Coronary artery (tissue), 2 donors: ENCODE measurements around the gene DNAJA4.

ENCODE experiments used
- DNase-seq: peaks from one replicate; pipeline ENCODE4 v3.0.0-alpha.2; 2017; ENCODE audit warnings: low spot score
- H3K27ac ChIP-seq, 2 donors: fragments of 200-600 bp; sonication (generic); one replicate each; pipeline ENCODE4 v1.5.1; 2016 to 2019
- H3K4me3 ChIP-seq: fragments of 200-600 bp; sonication (generic); 2 replicates; pipeline ENCODE4 v1.5.1; 2016; ENCODE audit warnings: mild to moderate bottlenecking, moderate library complexity
- TF ChIP-seq, protein P1 (sequence below): fragments of 200-600 bp; sonication (generic); IDR thresholded peaks from one replicate; pipeline ENCODE4 v1.5.1; 2019; ENCODE audit warnings: antibody characterized with exemption

The DNAJA4 gene

DNA sequence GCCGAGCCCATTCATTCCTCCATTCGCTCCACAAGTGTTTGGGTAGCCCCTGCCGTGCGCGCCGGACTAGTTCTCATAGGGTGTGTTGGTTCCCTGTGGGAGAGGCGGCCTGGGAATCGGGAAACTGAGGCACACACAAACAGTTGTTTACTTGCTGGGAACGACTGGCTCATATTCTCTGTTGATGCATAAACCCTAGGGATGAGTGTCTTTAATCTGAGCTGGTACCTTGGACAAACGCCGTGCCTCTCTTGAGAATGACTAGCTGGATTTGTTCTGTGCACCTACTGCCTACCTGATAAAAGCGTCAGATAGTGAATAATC is 737 bp downstream of the DNAJA4 start:
- TF ChIP-seq, protein P1, sequence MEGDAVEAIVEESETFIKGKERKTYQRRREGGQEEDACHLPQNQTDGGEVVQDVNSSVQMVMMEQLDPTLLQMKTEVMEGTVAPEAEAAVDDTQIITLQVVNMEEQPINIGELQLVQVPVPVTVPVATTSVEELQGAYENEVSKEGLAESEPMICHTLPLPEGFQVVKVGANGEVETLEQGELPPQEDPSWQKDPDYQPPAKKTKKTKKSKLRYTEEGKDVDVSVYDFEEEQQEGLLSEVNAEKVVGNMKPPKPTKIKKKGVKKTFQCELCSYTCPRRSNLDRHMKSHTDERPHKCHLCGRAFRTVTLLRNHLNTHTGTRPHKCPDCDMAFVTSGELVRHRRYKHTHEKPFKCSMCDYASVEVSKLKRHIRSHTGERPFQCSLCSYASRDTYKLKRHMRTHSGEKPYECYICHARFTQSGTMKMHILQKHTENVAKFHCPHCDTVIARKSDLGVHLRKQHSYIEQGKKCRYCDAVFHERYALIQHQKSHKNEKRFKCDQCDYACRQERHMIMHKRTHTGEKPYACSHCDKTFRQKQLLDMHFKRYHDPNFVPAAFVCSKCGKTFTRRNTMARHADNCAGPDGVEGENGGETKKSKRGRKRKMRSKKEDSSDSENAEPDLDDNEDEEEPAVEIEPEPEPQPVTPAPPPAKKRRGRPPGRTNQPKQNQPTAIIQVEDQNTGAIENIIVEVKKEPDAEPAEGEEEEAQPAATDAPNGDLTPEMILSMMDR: no peak
- Histone ChIP-seq H3K4me3 (peak overlapping the region; percentile 71), H3K27ac (peak overlapping the region; percentile 46 to 64)
- no peak for DNase-seq

DNA sequence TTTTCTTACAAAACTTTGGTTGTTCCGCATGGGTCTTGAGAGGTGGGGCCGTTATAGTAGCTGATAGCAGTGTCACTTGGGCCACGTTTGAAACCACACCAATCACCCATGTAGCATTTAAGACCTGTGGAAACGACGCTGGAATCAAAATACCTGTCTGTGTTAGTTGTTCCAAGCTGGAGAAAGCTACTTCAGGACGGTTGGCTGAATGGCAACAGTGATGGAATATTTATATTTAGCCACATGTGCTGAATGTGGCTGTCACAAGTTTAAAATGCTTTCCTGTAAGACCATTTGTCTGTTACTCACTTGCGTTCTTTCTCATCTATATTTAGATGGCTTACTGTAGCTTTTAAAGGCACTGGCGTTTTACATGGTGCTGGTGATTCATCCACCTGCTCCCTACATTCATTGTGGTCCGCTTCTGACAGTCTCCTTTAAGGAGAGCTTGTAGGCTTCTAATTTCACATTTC is 1.4 kb downstream of the DNAJA4 start:
- H3K27ac ChIP-seq: peak overlapping the region; percentile 46 to 64
- TF ChIP-seq, protein P1: no peak
- H3K4me3 ChIP-seq: peak overlapping the region; percentile 71
- no peak for DNase-seq

DNA sequence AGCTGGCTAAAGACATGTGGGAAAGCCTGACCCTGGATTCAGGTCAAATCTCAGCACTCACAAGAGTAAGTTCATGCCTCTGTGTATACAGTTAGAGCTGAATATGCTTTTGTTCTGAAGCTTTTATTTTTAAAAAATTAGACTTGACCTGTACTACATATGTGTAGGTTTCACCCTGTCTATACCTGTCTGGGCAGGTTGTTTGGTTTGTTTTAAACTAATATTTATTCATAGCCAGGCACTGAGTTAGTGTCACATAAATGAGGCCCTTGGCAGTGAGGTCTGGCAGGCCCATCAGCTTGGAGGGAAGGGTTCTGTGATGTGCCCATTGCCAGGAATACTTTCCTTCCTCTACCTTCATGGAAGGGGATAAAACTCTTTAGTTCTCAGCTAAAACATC is 1.9 kb downstream of the DNAJA4 start:
- no peak overlapping the region for H3K4me3 ChIP-seq
- DNase-seq: no peak
- TF ChIP-seq, protein P1: no peak
- peak overlapping the region; percentile 27 to 64 for H3K27ac ChIP-seq

DNA sequence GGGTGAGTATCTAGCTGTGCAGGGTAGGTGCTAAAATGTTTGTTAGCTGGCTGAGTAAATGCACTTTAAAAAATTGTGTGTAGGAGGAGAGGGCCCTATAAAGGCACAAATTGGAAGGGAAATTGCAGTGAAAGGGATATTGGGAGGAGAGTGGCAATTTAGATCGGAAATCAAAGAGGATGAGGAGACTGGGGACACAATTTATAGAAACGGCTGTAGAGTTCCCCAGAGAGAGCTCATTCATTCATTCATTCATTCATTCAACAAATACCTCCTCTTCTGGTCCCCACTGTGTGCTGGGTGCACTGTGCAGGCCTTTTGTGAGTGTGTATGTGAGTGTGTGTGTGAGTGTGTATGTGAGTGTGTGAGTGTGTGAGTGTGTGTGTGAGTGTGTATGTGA is 2.4 kb downstream of the DNAJA4 start:
- DNase-seq: no peak
- TF ChIP-seq, protein P1: no peak
- Histone ChIP-seq H3K4me3 (no peak overlapping the region), H3K27ac (no peak overlapping the region)

DNA sequence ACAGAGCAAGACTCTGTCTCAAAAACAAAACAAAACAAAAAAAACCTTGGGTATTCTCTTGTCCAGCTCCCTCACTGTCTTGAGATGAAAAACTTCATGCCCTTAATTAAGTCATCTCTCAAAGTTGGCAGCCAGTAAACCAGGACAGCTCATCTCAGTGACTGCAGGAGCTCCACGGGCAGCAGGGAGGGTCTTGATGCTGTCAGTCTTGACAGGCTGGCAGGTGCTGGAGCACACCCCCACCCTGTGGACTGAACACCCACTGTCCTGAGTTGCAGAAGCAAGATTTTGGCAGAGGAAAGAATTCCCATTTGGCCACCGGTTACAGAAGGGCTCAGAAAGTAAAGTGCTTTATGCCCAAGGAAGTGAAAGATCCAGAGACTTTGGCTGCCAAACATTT is 8.0 kb downstream of the DNAJA4 start:
- Histone ChIP-seq H3K4me3 (no peak overlapping the region), H3K27ac (no peak overlapping the region)
- TF ChIP-seq, protein P1: no peak
- DNase-seq: no peak

DNA sequence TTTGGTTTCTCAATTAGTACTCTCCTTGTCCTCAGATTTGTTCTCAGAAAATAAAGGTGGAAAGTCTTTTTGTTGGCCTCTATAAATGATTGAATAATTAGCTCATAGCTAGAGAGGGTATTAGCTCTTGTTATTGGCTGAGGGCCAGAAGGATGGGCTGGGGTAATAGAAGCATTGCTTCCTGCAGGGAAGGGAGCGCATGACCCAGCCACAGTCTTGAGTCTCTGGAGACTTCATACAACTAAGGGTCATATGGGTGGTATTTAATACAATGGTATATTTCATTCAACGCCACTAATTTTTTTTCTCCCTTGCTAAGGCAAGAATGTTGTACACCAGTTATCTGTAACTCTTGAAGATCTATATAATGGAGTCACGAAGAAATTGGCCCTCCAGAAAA is 8.4 kb downstream of the DNAJA4 start:
- TF ChIP-seq, protein P1: no peak
- H3K27ac ChIP-seq: no peak overlapping the region

DNA sequence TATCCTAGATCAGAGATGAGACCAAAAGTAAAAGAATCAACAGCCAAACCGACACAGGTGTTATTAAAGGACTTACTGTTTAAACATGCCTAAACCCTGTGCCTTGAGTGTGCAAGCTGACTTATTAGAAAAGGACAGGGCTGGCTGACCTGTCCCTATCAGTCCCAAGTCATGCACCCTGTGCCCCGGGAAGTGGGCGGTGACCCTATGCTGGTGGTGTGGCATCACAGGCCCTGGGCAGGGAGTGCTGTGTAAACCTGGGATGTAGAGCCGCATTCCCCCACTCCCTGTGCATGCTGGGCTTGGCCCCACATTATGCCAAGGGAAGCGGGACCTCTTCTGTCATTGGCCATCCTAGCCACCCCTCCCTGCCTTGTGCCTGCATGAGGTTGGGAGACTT is 10.6 kb downstream of the DNAJA4 start:
- no peak for DNase-seq
- TF ChIP-seq, protein P1: no peak
- Histone ChIP-seq H3K27ac (no peak overlapping the region), H3K4me3 (no peak overlapping the region)

More for the DNA sequence above, 8.4 kb downstream of the DNAJA4 start:
- no peak for DNase-seq
- no peak overlapping the region for H3K4me3 ChIP-seq
